Measurements from ENCODE around the gene FKBP2.

DNA sequence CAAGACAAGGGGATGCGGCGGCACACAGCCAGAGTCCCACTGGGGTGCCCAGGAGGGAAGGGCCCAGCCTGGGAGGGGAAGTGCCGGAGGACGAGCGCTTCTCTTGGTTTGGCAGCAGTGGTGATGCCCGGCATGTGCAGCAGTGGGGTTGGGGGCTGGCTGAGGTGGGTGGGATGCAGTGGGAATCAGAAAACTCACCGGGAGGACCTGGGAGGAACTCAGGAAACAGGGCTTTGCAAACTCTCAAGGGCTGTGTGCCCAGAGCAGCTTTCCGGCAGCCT, 31.4 kb upstream of the FKBP2 start:
- TF ChIP-seq, protein P1, sequence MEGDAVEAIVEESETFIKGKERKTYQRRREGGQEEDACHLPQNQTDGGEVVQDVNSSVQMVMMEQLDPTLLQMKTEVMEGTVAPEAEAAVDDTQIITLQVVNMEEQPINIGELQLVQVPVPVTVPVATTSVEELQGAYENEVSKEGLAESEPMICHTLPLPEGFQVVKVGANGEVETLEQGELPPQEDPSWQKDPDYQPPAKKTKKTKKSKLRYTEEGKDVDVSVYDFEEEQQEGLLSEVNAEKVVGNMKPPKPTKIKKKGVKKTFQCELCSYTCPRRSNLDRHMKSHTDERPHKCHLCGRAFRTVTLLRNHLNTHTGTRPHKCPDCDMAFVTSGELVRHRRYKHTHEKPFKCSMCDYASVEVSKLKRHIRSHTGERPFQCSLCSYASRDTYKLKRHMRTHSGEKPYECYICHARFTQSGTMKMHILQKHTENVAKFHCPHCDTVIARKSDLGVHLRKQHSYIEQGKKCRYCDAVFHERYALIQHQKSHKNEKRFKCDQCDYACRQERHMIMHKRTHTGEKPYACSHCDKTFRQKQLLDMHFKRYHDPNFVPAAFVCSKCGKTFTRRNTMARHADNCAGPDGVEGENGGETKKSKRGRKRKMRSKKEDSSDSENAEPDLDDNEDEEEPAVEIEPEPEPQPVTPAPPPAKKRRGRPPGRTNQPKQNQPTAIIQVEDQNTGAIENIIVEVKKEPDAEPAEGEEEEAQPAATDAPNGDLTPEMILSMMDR (IDR thresholded peaks at IDR 0.05), result no peak
- TF ChIP-seq POLR2AphosphoS5 (IDR thresholded peaks at IDR 0.05), result no peak
- TF ChIP-seq EP300 (IDR thresholded peaks at IDR 0.05), result no peak
- TF ChIP-seq POLR2A (IDR thresholded peaks at IDR 0.05), result no peak

Measured in sigmoid colon (tissue), 4 donors.